HG02610 (cell line): ENCODE results near the gene CNIH3.

Experiments used
- ATAC-seq: cut with Tn5 transposase; IDR thresholded peaks from one replicate; pipeline ENCODE4 v1.9.1; 2021; ENCODE audit warnings: mild to moderate bottlenecking, moderate library complexity; ENCODE audit not compliant: unreplicated experiment

Gene CNIH3

GRCh38 chr1:224718470-224719053 lies 102.4 kb downstream of the CNIH3 start:
- ATAC-seq: no peak

GRCh38 chr1:224719716-224720115 lies 103.6 kb downstream of the CNIH3 start:
- no peak for ATAC-seq

GRCh38 chr1:224720216-224720615 lies 104.1 kb downstream of the CNIH3 start:
- ATAC-seq: no peak

DNA sequence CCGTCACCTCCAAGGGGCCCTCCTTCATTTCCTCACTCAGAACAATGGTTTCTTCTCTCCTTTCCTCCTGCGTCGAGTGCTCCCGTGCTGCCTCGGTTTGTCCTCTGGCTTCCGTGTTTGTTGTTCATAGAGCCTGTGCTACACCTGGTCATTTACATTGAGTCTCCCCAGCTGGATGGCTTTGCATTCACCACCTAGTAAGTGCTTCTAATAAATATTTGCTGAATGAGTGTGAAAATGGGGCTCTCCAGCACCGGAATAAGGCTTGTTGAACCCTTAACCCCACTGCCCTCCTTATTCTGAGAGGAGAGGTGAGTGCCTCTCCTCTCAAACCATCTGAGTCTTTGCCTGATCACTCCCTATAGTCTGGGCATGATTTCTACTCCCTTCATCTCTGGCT lies 104.9 kb downstream of the CNIH3 start:
- ATAC-seq: no peak

DNA sequence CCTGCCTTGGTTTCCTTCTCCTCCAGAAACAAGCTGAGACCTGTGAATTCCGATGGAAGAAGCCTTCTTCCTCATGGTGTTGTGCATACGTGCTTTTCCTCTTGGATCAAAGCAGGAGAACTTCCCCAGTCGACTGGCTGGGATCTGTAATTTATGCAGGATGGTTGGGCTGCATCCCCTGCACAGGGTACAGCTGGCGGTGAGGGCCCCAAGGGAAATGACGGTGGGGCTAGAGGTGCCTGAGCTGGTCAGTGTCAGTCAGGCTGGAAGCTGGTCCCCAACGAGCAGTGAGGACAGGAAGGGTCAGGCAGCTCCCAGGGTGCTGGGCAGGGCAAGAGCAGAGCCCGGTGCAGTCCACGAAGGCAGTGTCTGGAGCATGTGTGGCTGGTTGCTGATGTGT lies 106.7 kb downstream of the CNIH3 start:
- no peak for ATAC-seq

DNA sequence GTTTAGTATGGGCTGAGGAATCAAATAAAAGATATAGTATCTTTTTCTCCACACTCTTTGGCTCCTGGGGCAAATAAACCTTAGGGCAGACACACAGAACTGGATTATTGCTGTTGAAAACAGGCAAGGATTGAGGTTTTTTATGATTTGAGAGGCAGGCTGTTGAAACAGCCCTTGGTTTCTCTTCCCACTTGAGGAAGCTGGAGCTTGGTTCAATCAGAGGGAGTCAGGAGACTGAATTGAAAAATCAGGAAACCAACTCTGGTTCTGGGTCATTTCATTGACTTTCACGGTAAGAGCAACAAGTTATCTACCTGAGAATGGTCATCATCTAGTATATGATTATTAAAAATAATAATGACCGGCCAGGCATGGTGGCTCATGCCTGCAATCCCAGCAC lies 108.4 kb downstream of the CNIH3 start:
- no peak for ATAC-seq

GRCh38 chr1:224726441-224727182 lies 110.5 kb downstream of the CNIH3 start:
- ATAC-seq: no peak

DNA sequence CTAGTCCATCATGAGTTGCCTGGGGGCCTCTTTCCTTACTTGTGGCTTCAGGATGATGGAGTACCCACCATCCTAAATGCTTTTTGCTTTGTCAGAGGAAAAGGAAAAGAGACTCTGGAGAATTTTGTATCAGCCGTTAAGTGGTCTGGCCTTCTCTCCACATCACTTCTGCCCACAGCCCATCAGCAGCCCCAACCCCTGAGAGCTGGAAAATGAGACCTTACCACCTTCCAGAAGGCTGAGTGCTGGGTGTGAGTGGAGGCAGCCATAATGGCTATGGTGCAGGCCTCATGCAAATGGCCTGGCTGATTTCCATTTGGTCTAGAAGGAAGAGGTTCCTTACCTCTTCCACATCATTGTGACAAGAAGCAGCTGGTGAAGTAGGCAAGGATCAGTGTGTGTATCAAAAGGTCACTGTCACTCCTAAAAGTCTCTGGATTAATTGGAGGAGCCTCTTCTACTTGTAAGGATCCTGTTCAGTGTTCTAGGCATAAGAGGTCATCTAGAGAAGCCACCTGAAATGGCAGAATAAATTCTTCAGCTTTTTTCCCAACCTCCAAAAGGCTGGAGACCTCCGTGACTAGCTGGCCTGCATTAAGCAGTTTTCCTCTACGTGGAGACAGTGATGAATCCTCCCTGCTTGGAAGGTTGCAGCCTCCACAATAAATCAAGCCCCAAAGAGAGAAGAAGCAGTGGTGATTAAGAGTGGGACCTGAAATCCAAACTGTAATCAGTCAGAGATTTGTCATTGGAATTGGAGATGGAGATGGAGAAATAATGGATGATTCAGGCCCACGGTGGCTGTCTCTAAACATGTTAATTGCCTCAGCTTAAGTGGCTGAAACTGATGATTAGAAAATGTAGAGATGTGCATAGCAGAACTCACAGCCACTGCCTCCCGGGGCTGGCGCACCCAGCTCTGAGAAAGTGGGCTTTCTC lies 111.5 kb downstream of the CNIH3 start:
- no peak for ATAC-seq

DNA sequence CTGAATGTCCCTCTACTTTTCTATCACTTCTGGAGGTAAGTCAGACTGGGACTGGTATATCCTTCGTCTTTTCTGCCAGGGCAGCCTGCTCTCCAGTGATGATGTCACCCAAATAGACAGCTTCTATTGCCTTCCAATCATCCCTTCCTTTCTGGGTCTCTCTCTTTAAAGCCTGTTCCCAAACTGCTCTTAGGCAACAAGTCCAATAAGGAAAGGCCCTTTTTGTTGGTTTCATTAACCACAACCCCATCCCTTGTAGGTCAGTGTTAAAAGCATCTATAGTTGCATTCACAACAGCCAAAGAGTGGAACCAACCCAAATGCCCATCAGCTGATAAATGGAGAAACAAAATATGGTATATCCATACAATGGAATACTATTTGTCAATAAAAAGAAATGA lies 114.4 kb downstream of the CNIH3 start:
- no peak for ATAC-seq

- ATAC-seq: no peak
These were observed 114.8 kb downstream of the CNIH3 start for GRCh38 chr1:224730965-224731364.

DNA sequence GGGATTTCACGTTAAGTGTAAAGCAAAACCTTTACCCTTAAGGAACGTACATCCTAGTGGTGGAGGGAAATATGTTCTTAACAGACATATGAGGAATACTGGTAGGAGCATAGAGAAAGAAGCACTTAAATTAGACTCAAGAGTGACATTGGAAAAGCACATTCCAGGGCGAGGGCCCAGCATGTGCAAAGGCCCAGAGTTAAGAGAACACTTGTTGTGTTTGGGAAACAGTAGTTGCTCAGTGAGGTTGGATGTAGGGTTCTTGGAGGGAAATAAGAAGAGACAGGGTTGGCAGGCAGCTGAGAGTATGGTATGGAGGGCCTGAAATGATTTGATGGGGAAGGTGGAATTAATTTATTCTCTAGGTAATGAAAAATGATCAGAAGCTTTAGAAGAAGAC lies 115.5 kb downstream of the CNIH3 start:
- ATAC-seq: no peak

DNA sequence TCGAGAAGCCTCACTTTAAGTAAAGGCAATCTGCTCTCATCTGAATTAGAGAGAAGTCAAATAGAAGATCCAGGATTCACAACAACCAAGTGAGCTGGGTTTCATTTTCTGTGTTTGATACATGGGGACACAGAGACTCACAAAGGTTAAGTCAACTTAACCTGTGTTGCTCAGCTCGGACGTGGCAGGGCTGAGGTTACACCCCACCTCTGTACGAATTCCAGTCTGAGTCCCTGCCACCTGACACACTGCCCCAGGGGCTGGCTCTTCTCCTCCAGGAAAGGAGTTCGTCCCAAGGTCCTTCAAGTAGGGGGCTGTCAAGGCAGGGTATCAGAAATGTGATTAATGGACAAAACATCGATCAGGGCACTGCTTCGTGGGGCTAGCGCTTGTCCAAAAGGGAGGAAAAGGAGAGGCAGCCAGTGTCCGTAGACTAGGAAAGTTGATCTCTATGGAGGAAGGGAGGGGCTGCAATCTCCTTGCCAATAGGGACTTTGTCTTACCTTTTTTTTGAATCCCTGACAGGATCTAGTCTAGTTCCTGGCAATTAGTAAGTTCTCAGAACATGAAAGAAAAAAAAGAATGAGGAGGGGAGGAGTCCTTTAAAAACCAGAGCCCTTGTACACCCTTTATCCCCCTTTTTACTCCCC lies 116.4 kb downstream of the CNIH3 start:
- no peak for ATAC-seq

GRCh38 chr1:224733027-224733911 lies 117.2 kb downstream of the CNIH3 start:
- ATAC-seq: peak; percentile 66

GRCh38 chr1:224734261-224734935 lies 118.3 kb downstream of the CNIH3 start:
- no peak for ATAC-seq

- no peak for ATAC-seq
These were observed 119.0 kb downstream of the CNIH3 start for GRCh38 chr1:224735159-224735558.

GRCh38 chr1:224736619-224737352 lies 120.7 kb downstream of the CNIH3 start:
- peak; percentile 61 for ATAC-seq

DNA sequence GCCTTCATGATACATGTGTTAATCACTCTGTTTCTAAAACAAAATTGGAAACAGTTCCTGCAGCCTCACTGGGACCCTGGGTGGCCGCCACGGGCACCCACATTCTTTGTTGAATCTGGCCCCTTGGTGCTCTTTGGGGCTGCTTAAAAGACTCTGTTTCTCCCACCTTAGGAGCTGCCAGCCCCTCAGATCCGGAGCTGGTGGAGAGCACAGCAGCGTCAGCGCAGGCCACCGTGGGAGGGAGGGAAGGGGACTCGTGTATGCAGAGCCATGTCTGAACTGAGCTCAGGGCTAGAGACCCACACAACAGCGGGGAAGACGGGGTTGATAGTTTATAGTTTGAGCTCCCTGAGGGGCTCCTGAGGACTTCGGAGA lies 121.2 kb downstream of the CNIH3 start:
- ATAC-seq: no peak

DNA sequence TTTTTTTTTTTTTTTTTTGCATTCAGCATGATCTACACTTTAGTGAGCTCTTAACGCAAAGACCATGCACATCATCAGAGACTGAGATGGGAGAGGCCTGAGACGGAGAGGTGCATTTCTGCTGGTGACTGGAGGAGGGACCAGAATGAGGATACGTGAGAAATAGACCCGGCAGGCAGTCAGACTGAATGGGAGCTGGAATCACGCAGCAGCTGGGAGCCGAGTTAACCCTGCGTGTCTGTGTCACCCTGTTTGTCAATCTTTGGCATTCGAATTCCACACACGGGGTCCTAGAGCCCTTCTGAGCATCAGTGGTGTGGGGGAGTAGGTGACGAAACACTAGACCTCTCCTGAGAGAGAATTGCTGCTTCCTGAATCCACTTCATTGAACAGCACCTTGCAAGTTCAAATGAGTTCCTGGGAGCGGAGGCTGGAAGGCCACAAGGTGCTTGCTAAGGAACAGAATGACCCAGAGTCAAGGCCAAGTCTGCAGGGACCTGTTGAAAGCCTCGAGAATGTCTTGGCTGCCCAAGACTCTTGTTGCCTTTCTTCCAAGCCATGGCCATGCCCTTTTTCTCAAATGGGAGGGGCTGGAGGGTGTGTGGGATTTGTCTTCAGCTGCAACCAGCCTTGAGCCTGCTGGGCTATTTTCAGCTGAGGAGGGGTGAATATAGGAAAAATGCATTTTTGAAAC lies 123.3 kb downstream of the CNIH3 start:
- peak; percentile 5 for ATAC-seq
